HEK293T (cell line): ENCODE results near the gene ATG9B.
"Not testable (repeated sequence)": the region's sequence is repeated elsewhere in the genome, so short reads cannot be mapped to it uniquely, and the experiment has no call there.

Source experiments
- FOXA1 ChIP-seq: fragments of 450-650 bp; IDR thresholded peaks from 2 replicates; pipeline ENCODE4 v1.6.1; 2016; ENCODE audit warnings: mild to moderate bottlenecking
- FOXM1 ChIP-seq: fragments of 450-650 bp; IDR thresholded peaks from 2 replicates; pipeline ENCODE4 v1.6.1; 2017; ENCODE audit warnings: mild to moderate bottlenecking, borderline replicate concordance

DNA sequence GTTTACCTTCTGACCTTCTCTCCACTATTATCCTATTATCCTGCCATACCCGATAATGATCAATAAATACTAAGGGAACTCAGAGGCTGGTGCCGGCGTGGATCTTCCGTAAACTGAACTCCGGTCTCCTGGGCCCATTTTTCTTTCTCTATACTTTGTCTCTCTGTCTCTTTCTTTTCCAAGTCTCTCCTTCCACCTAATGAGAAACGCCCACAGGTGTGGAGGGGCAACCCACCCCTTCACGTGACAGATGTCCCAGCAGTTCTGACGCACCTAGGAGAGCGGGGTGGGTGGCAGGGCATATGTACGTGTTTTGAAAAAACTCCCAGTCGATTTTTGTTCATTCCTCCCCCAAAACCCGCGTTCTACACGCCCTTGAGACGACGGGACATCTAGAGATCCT is 3.4 kb upstream of the ATG9B start:
- not testable (repeated sequence) for TF ChIP-seq FOXA1, FOXM1
